Left hindlimb (tissue), 1 donor: Measurements from ENCODE around the gene PTPN22.

Experiments
- DNase-seq: peaks from one replicate; pipeline ENCODE4 v3.0.0-alpha.2; 2018

Gene PTPN22

DNA sequence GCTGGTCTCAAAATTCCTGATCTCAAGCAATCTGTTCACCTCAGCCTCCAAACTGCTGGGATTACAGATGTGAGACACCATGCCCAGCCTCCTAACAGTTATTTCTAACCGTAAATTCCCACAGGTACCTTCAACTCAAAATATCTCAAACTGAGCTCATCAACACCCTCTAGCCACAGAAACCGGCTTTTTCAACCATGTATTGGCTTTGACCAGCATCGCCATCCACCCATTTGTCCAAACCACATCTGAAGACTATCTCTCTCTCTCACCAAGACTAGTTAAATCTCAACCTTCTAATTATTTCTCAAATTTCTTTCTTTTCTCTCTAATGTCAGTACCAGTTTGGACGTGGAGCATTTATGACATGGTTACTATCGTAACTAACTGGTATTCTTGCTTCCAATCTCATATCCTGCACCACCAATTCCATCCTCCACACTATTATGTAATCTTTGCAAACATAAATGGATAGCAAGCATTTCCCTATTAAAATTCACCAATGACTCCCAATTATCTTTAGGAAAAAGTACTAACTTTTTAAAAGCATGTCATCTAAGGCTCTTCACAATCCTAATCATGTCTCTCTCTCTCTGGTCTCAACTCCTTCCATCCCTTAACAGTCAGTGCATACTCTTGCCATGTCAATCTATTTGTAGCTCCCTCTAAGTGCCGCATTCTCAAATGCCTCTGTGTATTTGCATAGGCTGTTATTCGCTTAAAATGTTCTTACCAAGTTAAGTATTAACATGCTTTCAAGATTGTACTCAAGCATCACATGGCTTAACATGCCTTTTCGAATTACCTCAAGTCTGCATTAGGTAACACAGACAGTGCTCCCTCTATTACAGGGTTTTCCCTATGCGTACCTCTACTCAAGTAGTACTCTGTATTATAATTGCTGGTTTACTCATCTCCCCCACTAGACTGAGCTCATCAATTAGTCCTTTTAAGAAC lies 77.4 kb downstream of the PTPN22 start:
- no peak for DNase-seq

DNA sequence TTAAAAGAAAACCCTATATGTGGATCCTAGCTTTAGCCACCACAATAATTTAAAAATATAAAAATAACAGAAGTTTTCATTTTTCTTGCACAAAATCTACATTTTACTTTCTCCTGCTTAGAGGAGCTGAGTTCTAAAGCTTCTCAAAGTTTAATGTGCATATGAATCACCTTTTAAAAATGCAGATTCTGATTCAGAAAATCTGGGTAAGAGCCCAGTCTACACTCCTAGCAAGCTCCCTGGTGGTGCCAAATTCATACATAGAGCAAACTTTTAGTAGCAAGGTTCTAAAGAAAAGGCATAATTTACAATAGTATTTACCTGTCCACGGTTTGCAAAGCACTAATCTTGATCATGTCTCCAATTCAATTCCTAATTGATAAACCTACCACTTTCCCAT lies 78.5 kb downstream of the PTPN22 start:
- no peak for DNase-seq

DNA sequence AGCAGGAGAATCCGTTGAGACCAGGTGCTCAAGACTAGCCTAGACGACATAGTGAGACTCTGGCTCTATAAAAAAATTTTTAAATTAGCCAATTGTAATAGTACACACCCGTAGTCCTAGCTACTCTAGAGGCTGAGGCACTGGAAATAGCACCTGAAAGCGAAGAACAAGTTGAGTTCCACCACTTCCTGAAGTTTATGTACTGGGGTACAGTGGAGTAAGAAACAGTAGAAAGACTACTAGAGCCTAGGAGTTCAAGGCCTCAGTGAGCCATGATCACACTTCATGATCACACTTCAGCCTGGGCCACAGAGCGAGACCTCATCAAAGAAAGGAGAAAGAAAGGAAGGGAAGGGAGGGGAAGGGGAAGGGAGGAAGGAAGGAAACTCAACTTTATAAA lies 79.0 kb downstream of the PTPN22 start:
- DNase-seq = no peak

DNA sequence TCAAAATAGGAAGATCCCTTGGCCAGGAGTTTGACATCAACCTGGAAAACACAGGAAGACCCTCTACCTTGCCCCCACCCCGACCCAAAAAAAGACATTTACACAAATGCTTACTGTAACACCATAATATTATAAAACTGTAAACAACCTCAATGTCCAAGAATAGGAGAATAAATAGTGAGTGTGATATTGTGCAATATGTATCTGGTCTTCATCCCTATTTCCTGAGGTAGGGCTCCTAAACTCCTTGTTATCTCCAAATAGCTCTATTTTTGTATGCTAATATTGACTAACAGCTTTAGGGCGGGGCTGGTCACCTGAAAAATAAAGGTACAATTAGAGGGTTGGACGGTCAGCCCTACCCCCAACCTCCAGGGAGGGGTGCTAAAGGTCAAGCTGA lies 82.7 kb downstream of the PTPN22 start:
- no peak for DNase-seq

DNA sequence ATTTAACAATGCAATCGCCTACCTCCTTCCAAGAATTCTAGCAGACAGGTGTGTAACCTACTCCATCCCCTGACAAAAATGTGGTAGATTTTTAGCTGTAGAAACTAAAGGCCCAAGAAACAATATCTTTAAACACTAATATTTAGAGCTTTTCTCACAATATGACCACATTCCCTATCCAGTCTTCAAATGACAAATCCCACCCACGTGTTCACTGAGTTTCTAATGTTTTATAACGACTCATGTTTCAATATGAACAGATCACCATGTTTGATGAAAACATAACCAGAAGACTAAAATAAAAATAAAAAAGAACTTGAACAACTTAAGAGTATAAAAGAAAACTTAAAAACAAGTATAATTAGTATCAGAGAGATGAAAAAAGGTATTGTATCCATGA lies 83.8 kb downstream of the PTPN22 start:
- no peak for DNase-seq

DNA sequence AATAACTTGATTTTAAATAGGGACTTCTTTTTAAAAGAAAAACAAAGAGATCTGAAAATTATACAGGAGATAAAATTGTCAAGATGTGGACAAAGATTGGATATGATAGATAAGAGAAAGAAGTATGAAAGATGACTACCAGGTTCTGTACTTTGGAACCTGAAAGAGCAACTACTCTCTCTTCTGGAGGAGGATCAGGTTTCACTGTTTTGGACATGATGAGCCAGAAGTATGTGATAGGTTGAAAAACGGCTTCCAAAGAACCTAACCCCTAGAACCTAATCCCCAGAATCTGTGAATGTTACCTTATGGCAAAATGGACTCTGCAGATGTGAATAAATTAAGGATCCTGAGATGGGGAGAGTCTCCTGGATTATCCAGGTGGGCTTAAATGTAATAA lies 85.4 kb downstream of the PTPN22 start:
- no peak for DNase-seq

DNA sequence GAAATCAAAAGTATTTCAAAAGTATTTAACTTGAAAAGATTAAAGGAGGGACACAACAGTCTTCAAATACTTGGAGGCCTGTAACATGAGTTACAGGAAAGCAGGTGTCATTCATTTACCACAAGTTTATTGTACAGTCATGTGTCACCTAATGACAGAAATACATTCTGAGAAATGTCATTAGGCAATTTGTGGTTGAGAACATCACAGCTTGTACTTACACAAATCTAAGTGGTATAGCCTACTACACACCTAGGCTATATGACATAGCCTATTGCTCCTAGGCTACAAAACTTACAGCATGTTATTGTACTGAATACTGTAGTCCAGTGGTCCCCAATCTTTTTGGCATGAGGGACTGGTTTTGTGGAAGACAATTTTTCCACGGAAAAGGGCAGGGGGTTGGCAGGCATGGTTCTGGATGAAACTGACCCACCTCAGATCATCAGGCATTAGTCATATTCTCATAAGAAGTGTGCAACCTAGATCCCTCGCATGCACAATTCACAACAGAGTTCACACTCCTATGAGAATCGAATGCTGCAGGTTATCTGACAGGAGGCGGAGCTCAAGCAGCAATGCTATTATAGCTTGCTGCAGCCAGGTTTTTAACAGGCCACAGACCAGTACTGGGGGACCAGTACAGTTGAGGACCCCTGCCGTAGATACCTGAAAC lies 87.3 kb downstream of the PTPN22 start:
- DNase-seq = no peak

DNA sequence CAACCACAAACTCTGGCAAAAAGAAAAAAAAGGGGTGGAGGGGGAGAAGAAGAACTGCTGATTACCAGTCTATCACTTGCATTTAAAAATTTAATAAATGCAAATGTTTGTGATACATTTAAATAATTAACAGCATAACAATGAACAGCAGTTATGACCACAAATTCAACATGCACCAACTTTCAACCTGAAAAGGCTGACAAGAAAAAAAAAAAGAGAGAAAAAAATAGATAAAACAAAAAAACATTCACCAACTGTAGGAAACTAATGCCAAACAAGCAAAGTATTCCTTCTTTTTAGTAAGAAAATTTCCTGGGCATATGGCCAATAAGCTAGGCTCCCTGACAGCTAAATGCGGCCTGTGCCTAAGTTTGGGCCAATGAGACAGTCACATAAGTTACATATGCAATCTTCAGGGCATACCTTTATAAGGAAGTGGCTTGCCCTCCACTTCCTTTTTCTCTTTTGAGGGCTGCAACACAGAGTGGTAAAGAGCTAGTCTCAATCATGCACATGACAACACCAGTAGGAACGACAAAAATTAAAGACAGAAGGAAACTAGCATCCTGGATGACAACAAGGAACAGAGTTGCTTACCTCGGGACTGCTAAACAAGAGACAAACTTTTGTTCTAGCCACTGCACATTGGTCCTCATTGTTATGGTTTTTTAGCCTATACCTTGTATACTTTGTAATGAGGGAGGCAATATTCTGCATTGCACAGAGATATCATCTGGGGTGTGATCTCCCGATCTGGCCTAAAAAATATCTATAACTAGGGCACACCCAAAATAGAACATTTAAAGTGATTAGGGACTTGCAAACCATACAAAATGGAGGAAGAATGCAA lies 88.0 kb downstream of the PTPN22 start:
- DNase-seq = no peak

DNA sequence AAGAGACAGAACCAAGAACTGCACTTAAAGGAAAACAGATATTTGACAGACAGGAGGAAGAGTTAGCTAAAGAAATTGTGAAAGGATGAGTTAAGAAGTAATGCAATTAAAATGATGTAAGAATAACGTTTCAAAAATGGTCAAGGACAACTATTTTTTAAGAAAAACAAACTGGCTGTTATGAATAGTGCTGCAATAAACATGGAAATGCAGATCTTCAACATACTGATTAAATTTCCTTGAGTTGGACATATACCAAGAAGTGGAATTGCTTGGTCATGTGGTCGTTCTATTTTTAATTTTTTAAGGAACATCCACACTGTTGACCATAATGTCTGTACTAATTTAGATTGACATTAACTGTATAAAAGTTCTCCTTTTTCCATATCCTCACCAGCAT lies 89.1 kb downstream of the PTPN22 start:
- no peak for DNase-seq

DNA sequence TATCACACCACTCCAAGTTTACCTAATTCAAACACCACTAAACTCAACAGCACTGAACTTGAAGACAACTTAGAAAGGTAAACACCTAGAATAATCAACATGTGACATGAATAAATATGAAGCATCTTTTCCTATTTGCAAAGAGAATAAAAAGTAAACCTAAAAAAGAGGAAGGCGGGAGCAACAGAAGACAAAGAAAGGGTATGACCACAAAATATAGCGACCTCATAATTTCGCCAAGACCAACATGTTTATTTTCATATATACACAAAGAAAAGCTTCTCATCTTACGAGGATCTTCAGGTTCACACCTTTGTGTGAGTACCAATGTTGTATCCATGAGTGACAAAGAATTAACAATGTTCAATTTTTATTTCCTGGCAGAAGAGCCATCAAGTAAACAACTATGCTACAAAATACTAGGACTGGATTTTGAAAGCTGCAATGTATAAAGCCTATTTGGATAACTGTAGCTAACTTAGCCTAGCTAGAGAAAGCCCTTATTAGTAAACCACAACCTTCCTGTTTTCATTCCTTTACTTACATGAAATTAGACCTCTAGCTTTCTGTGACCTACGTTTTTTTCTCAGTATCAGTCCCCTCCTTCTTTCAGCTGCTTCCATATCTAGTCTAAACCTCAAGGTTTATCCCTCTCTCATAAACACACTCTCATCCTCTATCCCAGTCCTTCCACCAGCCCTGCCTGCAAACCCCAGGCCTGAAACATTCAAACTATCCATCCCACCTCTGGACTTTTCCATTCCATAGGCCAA lies 91.0 kb downstream of the PTPN22 start:
- no peak for DNase-seq

DNA sequence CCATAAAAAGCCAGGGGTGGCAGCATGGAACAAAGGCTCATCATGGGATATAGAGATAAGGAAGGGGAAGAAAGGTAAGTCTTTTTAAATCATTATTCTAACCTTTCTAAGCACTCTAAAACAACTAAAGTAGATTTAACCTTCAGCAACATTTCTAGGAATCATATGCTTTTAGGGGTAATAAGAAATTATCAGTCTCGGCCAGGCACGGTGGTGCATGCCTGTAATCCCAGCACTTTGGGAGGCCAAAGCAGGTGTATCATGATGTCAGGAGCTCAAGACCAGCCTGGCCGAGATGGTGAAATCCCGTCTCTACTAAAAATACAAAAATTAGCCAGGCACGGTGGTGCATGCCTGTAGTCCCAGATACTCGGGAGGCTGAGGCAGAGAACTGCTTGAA lies 92.0 kb downstream of the PTPN22 start:
- DNase-seq = no peak

DNA sequence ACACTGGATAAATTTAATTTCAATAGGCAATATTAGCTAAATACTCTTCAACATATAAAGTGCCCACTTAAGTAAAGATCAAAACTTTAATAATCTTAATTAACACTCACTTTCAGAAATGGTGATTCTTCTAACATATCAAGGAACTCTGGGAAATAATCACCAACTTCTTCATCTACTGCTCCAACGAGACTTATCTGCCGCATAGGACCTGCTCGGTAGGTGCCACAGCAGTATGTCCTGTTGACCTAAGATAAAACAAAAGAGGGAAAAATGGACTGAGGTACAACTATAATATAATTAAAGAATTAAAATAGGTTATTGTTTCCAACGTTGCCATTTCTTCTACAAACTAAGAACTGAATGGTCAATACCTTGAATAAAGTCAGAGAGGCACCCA lies 94.0 kb downstream of the PTPN22 start:
- no peak for DNase-seq

DNA sequence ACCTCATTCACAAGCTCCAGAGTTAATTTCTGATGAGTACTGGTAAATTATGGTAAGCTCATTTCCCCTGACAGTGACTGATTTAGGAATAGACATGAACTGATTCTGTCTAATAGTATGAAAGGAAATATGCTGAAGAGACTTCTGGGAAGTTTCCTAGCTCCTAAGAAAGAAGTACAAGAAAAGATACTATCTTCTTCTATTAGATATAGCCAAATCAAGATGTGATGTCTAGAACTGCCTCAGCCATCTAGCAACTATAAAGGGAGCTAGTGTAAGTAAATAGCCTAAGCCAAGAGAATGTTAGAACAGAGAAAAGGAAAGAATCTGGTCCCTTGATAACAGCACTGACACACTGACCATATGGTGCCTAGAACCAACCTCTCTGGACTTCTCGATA lies 101.5 kb downstream of the PTPN22 start:
- DNase-seq = no peak

DNA sequence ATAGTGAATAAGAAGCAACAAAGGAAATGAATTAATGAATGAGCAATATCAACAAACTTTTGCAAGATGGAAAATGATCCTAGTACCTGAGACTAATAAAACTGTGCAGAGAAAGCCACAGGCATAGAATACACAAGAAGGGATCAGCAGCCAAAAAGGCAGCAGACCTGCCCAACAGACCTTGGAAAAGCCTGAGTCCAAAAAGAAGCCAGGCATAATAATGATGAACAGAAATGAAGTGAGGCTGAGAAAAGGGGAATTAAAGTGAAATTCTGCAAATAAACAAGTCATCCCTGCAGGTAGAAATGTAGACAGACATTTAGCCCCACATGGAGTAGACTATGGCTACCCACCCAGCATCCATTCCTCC lies 101.9 kb downstream of the PTPN22 start:
- no peak for DNase-seq

DNA sequence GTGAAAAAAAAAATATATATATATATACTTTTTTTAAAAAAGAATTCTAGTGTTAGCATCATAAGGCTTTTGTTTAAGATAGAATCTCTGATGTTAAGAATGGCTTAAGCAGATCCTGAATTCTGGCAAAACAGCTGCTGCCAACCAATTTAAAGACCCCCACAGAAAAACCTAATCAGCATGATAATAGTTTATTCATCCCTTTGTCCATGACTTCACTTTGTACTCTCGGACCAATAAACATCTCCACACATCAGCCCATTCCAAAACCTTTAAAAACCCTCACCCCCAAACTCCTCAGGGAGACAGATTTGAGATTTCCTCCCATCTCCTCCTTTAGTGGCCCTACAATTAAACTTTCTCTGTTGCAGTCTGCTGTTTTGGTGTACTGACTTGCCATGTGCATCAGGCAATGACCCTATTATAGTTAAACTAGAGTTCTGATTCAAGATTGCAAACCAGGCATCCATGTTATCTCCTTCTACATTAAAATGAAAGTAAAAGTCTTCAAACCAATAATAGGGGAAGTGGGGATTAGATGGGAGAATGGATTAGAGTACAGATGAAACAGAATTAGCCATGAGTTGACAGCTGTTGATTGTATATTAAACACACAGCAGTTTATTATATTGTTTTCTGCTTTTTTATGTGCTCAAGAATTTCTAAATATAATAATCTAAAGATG lies 102.5 kb downstream of the PTPN22 start:
- no peak for DNase-seq

DNA sequence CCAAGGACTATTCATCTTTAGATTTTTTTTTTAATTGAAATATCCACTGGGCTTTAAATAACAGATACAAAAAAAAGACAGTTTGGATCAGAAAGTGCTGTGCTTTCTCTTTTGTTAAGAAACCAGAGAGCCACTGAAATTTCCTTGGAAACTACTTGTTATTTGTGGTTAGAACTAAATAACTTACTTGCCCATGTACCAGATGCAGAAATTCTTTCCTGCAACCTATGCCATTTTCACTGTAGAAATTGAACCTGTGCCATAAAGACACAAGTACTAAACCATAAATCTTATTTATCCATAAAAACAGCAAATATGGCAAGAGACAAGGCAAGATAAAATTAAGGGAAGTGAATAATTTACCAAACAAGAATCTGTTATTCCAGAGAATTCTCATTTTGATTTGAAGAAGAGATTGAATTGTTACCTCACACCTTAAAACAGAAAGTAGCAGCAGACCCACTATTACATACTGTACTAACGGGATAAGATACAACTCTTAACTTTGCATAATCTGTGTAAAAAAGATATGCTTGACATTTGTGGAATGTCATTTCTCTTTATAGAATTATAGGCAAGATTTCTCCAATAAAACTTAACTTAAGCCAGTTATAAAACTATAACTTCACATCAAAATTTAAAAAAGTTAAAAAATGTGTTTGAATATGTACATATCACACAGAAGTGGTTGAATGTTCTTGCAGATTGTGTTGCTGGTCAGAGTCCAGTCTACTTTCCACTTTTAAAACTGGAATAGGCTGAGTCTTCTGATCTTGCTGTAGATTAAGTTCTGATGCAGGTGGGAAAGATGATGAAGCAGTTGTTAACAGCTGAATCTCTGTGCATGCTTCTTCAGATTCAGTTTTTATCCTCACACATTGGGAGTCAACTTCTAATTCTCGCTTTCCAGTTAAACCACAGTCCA lies 105.9 kb downstream of the PTPN22 start:
- DNase-seq = no peak
